Activated T-helper 17 cell treated with anti-CD3 and anti-CD28 coated beads, Interleukin-2, amount 50 U/mL, for 72 hours (primary cell): ENCODE results near the gene SPATA4. TPM values are rescaled to one million over a fixed set of nuclear protein-coding genes. Genes with fewer than 3 reads are reported as not detected.

Source experiments
- ATAC-seq: fragments of 150-1000 bp; cut with Tn5 transposase; replicated peaks from 2 replicates; pipeline ENCODE4 v1.10.0; 2021; ENCODE audit warnings: mild to moderate bottlenecking, moderate library complexity
- H3K27ac Mint-ChIP-seq: one replicate; pipeline ENCODE4 v1.8.0; 2022; ENCODE audit warnings: mixed read lengths
- H3K27me3 Mint-ChIP-seq: one replicate; pipeline ENCODE4 v1.8.0; 2022; ENCODE audit warnings: mixed read lengths
- H3K36me3 Mint-ChIP-seq: one replicate; pipeline ENCODE4 v1.8.0; 2022; ENCODE audit warnings: low read depth, mild to moderate bottlenecking, mixed read lengths
- H3K4me1 Mint-ChIP-seq: one replicate; pipeline ENCODE4 v1.8.0; 2022; ENCODE audit warnings: mixed read lengths
- H3K4me3 Mint-ChIP-seq: one replicate; pipeline ENCODE4 v1.8.0; 2022; ENCODE audit warnings: mild to moderate bottlenecking, mixed read lengths
- H3K9me3 Mint-ChIP-seq: one replicate; pipeline ENCODE4 v1.8.0; 2022; ENCODE audit warnings: mixed read lengths
- total RNA-seq, 2 donors: library from RNA; stranded (reverse); gene quantifications; one replicate each; pipeline ENCODE4 v1.2.3, GENCODE V29; 2022

Gene SPATA4
- total RNA-seq, 2 donors from 2014 or later: not detected

DNA sequence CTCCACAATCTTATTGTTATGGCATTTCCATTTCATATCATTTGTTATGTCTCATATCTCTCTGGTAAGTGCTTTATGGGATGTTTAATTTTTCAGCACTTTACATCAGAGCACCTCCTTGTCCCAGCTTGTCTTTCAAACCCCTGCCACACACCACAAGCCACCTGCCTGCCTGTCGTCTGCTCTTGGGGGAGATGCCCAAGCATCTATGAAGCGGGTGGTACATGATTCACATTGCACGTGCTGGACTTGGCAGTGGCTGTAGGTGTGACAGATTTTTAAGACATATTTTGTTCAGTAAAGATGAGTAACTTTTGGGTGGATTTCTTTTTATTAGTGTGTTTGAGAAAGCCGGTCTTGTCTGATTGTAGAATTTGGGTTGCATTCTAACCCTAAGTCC is 14.2 kb upstream of the SPATA4 start:
- Mint-ChIP-seq H3K27ac (no peak overlapping the region), H3K4me1 (no peaks in the 10 kb centered on the region), H3K4me3 (no peak overlapping the region), H3K36me3 (no peaks in the 10 kb centered on the region), H3K9me3 (no peaks in the 10 kb centered on the region), H3K27me3 (peaks cover 38% of the 10 kb centered on the region)
- no peak for ATAC-seq

DNA sequence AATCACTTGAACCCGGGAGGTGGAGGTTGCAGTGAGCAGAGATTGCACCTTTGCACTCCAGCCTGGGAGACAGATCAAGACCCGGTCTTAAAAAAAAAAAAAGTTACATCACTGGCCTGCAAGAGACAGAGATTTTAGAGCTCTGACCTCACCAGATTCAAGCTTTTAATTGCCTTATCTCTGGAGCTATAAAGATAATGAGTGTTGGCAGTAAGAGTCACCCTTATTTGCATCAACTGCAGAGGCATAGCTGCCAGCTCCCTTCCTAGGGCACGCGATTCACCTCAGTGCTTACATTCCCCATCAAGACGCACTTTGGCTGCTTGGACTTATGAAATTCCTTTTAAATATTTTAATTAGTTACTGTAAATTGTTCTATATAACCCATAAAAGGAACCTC is 12.5 kb upstream of the SPATA4 start:
- Mint-ChIP-seq H3K27me3 (peaks cover 41% of the 10 kb centered on the region), H3K27ac (no peak overlapping the region), H3K4me3 (no peak overlapping the region)

DNA sequence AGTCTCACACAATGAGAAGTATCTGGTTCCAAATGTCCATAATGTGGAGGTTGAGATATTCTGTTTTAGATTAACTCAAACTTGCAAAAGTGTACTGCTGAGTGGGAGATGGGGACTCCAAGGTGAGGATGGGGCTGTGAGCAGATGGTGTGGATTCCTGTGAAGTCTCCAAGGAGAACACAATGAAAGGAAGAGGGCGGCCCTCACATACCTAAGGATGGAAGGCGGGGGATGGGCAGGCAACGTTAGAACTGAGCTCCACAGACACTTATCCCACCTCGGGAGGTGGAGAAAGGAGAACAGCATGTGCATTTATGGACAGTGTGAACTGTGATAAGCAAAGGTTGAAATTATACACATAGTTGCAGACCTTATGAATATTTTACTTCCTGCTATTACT is 9.9 kb upstream of the SPATA4 start:
- no peaks in the 10 kb centered on the region for H3K36me3 Mint-ChIP-seq
- peaks cover 32% of the 10 kb centered on the region for H3K27me3 Mint-ChIP-seq
- ATAC-seq: no peak

More for the DNA sequence above, 12.5 kb upstream of the SPATA4 start:
- Mint-ChIP-seq H3K36me3 (no peaks in the 10 kb centered on the region), H3K4me1 (no peaks in the 10 kb centered on the region), H3K9me3 (no peaks in the 10 kb centered on the region)
- ATAC-seq: no peak

DNA sequence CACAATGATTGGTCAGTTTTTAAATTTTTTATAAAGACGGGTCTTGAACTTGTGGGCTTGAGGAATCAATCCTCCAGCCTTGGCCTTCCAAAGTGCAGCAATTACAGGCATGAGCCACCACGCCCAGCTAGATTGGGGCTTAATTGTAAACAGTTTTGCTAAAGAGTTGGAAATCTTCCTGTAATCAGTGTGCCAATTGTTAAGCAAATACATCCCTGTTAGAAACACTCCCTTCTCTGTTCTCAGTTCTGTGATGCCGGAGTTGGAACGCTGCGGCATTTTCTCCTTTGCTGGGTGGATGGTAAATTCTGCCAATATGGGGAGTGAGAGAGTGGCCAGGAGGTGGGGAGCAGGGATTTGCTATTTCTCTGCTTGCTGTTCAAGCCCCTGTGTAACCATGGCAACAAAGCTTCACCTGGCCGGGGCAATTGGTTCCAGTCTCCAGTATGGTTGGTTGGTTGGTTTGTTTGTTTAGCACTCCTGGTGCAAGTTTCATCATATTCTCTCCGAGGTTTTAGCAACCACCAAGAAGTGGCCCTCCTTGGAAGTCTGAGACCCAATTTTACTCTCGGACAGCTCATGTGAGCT is 3.0 kb upstream of the SPATA4 start:
- Mint-ChIP-seq H3K9me3 (no peaks in the 10 kb centered on the region), H3K27me3 (peaks cover 3% of the 10 kb centered on the region), H3K4me3 (no peak overlapping the region), H3K27ac (no peak overlapping the region), H3K36me3 (peaks cover 6% of the 10 kb centered on the region), H3K4me1 (peaks cover 16% of the 10 kb centered on the region)
- no peak for ATAC-seq

More for the DNA sequence above, 9.9 kb upstream of the SPATA4 start:
- Mint-ChIP-seq H3K4me3 (no peak overlapping the region), H3K9me3 (no peaks in the 10 kb centered on the region), H3K27ac (no peak overlapping the region), H3K4me1 (no peaks in the 10 kb centered on the region)

DNA sequence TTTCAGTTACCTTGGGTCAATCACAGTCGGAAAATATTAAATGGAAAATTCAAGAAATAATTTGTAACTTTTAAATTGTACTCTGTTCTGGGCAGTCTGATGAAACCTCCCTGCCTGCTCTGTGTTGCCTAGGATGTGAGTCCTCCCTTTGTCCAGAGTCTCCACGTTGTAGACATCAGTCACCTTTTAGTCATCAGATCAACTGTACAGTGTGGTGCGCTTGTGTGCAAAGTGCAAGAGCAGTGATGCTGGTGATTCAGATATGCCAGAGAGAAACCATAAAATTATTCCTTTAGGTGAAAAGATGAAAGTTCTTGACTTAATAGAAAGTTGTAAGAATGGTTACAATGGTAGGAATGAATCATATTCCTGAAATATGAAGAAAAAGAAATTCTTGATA is 1.4 kb downstream of the SPATA4 start:
- H3K4me1 Mint-ChIP-seq: peaks cover 16% of the 10 kb centered on the region
- peaks cover 21% of the 10 kb centered on the region for H3K27me3 Mint-ChIP-seq
- peak overlapping the region; percentile 84 for H3K4me3 Mint-ChIP-seq
- peaks cover 6% of the 10 kb centered on the region for H3K36me3 Mint-ChIP-seq
- ATAC-seq: peak; percentile 89
- H3K9me3 Mint-ChIP-seq: no peaks in the 10 kb centered on the region
- peak overlapping the region; percentile 12 for H3K27ac Mint-ChIP-seq

DNA sequence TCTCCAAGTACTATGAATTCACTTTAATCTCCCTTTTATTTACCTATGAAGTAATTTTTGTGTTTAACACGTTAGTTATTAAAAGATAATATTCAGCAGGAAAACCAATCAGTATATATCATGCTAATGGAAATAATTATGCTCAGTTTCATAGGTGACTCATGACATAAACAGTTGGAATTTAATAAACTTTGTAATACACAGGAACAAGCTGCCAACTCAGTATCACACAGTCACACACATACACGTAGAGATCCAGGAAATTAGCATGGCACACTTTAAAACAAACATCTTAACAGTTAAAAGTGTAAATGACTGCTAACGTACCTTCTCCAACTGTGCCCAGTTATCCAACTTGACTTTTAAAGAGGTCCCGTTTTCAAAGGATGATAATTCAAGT is 2.3 kb downstream of the SPATA4 start:
- Mint-ChIP-seq H3K36me3 (peaks cover 6% of the 10 kb centered on the region), H3K9me3 (no peaks in the 10 kb centered on the region)

DNA sequence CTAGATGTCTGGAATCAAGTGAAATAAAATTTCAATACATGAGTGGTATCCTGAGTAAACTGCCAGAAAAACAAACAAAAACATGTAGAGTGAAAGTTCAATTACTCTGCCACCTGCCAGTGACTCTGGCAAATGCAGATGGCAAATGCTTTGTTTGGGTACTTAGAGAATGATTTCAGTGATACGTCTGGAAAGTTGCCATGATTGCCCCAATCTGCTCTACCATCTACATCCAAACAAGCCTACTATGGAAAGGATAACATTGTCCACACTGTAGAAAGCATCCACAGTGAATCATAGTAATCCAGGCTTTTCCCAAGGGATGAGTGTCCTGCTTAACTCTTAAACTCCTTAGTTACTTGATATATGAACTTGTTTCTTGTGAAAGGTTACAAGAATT is 3.4 kb downstream of the SPATA4 start:
- Mint-ChIP-seq H3K9me3 (no peaks in the 10 kb centered on the region), H3K27ac (no peak overlapping the region), H3K4me1 (peaks cover 16% of the 10 kb centered on the region), H3K36me3 (peaks cover 6% of the 10 kb centered on the region), H3K27me3 (peaks cover 26% of the 10 kb centered on the region), H3K4me3 (no peak overlapping the region)
- ATAC-seq: no peak

More for the DNA sequence above, 2.3 kb downstream of the SPATA4 start:
- no peak overlapping the region for H3K27ac Mint-ChIP-seq
- ATAC-seq: no peak
- peaks cover 16% of the 10 kb centered on the region for H3K4me1 Mint-ChIP-seq
- peaks cover 26% of the 10 kb centered on the region for H3K27me3 Mint-ChIP-seq
- no peak overlapping the region for H3K4me3 Mint-ChIP-seq

DNA sequence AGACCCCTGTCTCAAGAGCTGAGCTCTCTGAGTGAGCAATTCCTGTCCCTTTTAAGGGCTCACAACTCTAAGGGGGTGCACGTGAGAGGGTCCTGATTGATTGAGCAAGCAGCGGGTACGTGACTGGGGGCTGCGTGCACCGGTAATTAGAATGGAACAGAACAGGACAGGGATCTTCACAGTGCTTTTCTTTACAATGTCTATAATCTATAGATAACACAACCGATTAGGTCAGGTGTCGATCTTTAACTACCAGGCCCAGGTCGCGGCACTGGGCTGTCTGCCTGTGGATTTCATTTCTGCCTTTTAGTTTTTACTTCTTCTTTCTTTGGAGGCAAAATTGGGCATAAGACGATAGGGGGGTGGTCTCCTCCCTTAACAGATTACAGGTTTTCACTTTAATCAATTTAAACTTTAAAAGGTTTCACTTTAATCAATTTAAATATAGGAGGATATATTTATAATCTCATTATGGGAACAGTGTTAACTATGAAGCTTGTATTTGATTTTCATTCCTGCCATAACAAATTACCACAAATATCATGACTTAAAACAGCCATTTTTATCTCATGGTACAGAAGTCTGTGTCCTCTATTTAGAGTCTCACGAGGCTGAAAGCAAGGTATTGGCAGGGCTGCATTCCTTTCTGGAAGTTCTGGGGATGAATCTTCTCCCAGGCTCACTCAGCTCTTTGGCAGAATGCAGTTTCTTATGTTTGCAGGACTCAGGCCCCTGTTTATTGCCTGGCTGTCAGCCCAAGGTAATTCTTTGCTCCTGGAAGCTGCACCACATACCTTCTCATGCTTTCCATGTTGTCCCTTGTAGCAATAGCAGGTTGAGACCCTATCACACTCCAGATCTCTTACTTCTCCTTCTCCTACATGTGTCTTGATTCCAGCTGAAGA is 5.2 kb downstream of the SPATA4 start:
- no peak overlapping the region for H3K4me3 Mint-ChIP-seq

DNA sequence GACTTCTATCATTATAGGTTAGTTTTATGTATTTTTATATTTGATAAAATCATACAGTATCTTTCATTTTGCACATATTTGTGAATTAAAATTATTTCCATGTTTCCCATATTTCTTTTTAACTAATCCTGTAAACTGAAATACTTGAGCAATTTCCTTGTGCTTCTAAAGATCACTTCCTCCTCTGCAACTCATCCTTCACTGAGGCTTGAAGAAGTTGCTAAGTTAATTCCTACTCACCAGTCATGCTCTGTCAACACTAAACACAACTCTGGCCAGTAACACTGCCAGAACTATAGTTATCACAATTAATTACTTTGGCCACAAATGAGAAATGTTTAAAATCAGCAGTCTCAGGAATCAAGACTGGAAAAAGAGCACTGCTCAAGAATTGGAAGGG is 6.7 kb downstream of the SPATA4 start:
- ATAC-seq: no peak
- Mint-ChIP-seq H3K36me3 (no peaks in the 10 kb centered on the region), H3K27me3 (peaks cover 36% of the 10 kb centered on the region), H3K27ac (no peak overlapping the region), H3K9me3 (no peaks in the 10 kb centered on the region), H3K4me3 (no peak overlapping the region), H3K4me1 (peaks cover under 1% of the 10 kb centered on the region)

More for the DNA sequence above, 5.2 kb downstream of the SPATA4 start:
- Mint-ChIP-seq H3K36me3 (no peaks in the 10 kb centered on the region), H3K27me3 (peaks cover 31% of the 10 kb centered on the region), H3K4me1 (peaks cover 8% of the 10 kb centered on the region), H3K9me3 (no peaks in the 10 kb centered on the region), H3K27ac (no peak overlapping the region)
- no peak for ATAC-seq

DNA sequence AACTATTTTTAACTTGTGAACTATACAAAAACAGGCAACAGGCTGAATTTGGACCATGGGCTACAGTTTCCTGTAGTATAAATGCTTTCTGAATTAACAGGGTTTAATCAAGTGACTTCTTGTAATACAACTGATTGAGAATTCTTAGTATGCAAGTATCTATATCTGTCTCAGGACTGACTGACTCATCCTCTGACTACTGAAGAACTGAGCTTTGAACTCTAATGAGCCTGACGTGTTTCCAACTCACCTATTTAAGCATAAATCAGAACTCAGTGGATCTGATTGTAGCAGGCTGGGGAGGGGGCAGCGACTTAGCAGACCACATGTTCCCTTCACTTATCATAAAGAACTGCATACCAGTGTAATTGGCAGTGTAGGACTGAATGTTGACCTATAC is 7.8 kb downstream of the SPATA4 start:
- Mint-ChIP-seq H3K27ac (no peak overlapping the region), H3K4me3 (no peak overlapping the region), H3K27me3 (peaks cover 41% of the 10 kb centered on the region)

DNA sequence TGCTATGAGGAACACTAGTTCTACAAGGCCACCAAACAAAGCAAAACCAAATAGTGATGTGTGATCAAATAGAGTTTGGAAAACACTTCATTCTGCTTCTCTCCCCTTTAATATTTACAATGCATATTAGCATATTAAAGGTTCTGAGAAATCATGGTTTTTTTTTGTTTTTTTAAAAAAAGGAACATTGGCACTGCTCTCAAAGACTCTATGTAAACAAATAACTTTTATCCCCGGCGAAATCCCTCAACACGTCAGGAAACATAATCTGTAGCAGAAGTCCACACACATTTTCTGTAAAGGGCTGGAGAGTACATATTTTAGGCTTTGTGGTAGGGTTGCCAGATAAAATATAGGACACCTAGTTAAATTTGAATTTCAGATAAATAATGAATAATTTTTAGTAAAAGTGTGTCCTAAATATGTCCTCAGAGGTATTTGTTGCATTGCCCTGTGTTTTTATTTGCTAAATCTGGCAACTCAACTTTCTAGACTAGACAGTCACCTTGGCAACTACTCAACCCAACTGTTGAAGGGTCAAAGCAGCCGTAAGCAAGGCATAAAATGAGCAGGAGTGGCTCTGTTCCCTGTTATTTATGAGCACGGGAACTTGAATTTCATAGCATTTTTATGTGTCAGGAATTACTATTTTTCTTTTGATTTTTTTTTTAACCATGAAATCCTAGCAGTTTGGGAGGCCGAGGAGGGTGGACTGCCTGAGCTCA is 8.6 kb downstream of the SPATA4 start:
- Mint-ChIP-seq H3K27me3 (peaks cover 38% of the 10 kb centered on the region), H3K4me3 (no peak overlapping the region), H3K36me3 (no peaks in the 10 kb centered on the region), H3K4me1 (no peaks in the 10 kb centered on the region), H3K9me3 (no peaks in the 10 kb centered on the region), H3K27ac (no peak overlapping the region)
- no peak for ATAC-seq

More for the DNA sequence above, 7.8 kb downstream of the SPATA4 start:
- Mint-ChIP-seq H3K36me3 (no peaks in the 10 kb centered on the region), H3K4me1 (no peaks in the 10 kb centered on the region), H3K9me3 (no peaks in the 10 kb centered on the region)
- ATAC-seq: peak; percentile 99

DNA sequence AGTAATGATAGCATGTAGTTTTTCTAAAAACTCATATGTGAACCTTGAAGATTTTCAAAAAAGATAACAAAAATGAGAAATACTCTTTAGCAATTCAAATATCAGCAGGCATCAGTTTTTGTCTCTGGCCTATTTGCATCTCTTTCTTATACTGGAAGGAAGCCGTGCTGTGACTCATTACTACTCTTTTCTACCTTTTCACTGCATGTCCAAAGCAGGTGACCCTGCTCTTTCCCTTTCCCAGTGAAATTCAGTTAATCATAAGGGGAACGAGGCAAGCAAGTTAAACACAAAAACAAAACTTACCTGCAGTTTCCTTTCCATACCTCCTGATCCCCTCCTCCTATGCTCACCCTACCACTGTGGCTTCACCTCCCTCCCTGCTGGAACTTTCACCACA is 9.3 kb downstream of the SPATA4 start:
- Mint-ChIP-seq H3K4me3 (no peak overlapping the region), H3K27ac (no peak overlapping the region), H3K4me1 (no peaks in the 10 kb centered on the region), H3K9me3 (no peaks in the 10 kb centered on the region), H3K27me3 (peaks cover 34% of the 10 kb centered on the region), H3K36me3 (no peaks in the 10 kb centered on the region)
- no peak for ATAC-seq

DNA sequence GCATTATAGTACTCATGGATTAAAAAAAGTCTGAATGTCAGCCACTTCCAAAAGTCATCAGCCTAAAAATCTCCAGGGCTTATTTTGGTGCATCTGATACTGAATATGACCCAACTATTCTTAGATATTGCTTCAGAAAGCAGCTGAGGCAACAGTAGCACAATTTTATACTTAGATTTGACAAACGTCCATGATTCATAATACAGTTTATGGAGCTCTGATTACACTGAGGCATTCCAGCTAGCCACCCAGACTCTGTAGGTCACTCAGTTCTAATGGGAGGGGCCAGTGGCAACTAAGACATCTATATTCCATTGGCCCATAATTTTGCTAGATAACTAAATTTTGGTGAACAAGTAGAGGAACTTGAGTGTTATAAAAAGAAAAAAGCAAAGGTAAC is 10.3 kb downstream of the SPATA4 start:
- Mint-ChIP-seq H3K4me1 (no peaks in the 10 kb centered on the region), H3K27me3 (peaks cover 30% of the 10 kb centered on the region), H3K36me3 (no peaks in the 10 kb centered on the region), H3K27ac (no peak overlapping the region), H3K4me3 (no peak overlapping the region), H3K9me3 (no peaks in the 10 kb centered on the region)
- ATAC-seq: no peak

DNA sequence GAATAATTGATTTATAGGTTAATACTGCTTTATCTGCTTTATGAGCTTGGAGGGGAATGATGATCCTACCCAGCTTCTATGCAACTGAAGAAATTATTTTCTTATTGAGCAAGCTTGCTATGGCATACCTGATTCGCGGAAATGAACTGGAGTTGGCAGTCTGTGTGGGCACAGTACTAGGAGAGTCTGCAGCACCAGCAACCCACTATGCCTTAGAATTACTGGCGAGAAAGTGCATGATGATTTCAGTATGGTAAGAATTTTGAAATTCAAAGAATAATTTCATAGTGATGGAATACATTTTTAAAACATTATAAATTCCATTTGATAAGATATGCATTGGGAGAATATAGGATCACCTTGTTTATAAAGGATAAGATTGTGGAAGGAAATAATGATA is 32.3 kb downstream of the SPATA4 start:
- no peak for ATAC-seq
- no peaks in the 10 kb centered on the region for H3K27me3 Mint-ChIP-seq
- no peak overlapping the region for H3K27ac Mint-ChIP-seq
- no peak overlapping the region for H3K4me3 Mint-ChIP-seq
- H3K9me3 Mint-ChIP-seq: no peaks in the 10 kb centered on the region
- H3K4me1 Mint-ChIP-seq: no peaks in the 10 kb centered on the region
- H3K36me3 Mint-ChIP-seq: no peaks in the 10 kb centered on the region
